Ovary (tissue), 3 donors: ENCODE data around the gene HIPK2.

Source experiments
- CTCF ChIP-seq, 3 donors: fragments of 450-650 bp in 2 of 3; fragments of 200-600 bp in 1 of 3; IDR thresholded peaks; one replicate each; pipeline versions ENCODE4 v1.5.1 to v1.8.0; 2016 to 2022; ENCODE audit warnings: antibody characterized with exemption in 3 of 3, mild to moderate bottlenecking in 1 of 3
- EP300 ChIP-seq: sonication (generic); formaldehyde crosslinking; IDR thresholded peaks from one replicate; pipeline ENCODE4 v1.6.1; 2017; ENCODE audit warnings: antibody characterized with exemption
- POLR2A ChIP-seq: fragments of 450-650 bp; IDR thresholded peaks from one replicate; pipeline ENCODE4 v1.6.1; 2017; ENCODE audit warnings: antibody characterized with exemption, mild to moderate bottlenecking, moderate library complexity
- donor health status: DM: no; HTN: no; CAD: no.

GRCh38 chr7:139666501-139666900, 111.3 kb downstream of the HIPK2 start:
- no peak for TF ChIP-seq CTCF (IDR thresholded peaks at IDR 0.05)
- TF ChIP-seq POLR2A: no peak
- no peak for TF ChIP-seq EP300
